Sigmoid colon (tissue), 7 donors: ENCODE results near the gene PRKCA. TPM values are rescaled to one million over a fixed set of nuclear protein-coding genes. Genes with fewer than 3 reads are reported as not detected.

Experiments
- DNase-seq: peaks from one replicate; pipeline ENCODE4 v3.0.0-alpha.2; 2019
- H3K27ac ChIP-seq, 4 donors: fragments of 200-600 bp; sonication (generic); one replicate each; pipeline ENCODE4 v1.5.1; 2016 to 2019; ENCODE audit warnings: mild to moderate bottlenecking in 1 of 4
- H3K27me3 ChIP-seq, 3 donors: fragments of 200-600 bp; sonication (generic); one replicate each; pipeline ENCODE4 v1.5.1; 2019; ENCODE audit warnings: mild to moderate bottlenecking in 1 of 3
- H3K36me3 ChIP-seq, 4 donors: fragments of 200-600 bp; sonication (generic); one replicate each; pipeline ENCODE4 v1.5.1; 2016 to 2019
- H3K4me1 ChIP-seq, 4 donors: fragments of 200-600 bp; sonication (generic); one replicate each; pipeline ENCODE4 v1.5.1; 2017 to 2019
- H3K4me3 ChIP-seq, 4 donors: fragments of 200-600 bp; sonication (generic); one replicate each; pipeline ENCODE4 v1.5.1; 2017 to 2019; ENCODE audit warnings: mild to moderate bottlenecking in 2 of 4, moderate library complexity in 1 of 4
- H3K9me3 ChIP-seq, 4 donors: fragments of 200-600 bp in 3 of 4; sonication (generic) in 3 of 4; one replicate each; pipeline versions ENCODE4 v1.5.1 to v1.6.1; 2013 to 2019
- CTCF ChIP-seq, 4 experiments: fragments of 450-650 bp in 3 of 4; fragments of 200-600 bp in 1 of 4; IDR thresholded peaks; one replicate each; pipeline ENCODE4 v1.5.1; 2016 to 2019; ENCODE audit warnings: antibody characterized with exemption in 4 of 4, mild to moderate bottlenecking in 3 of 4, moderate library complexity in 2 of 4
- EP300 ChIP-seq, 4 donors: sonication (generic); formaldehyde crosslinking; IDR thresholded peaks; one replicate each; pipeline ENCODE4 v1.6.1; 2017; ENCODE audit warnings: antibody characterized with exemption in 4 of 4
- POLR2A ChIP-seq, 2 donors: fragments of 450-650 bp; IDR thresholded peaks; one replicate each; pipeline ENCODE4 v1.6.1; 2016; ENCODE audit warnings: antibody characterized with exemption in 2 of 2, mild to moderate bottlenecking in 2 of 2, moderate library complexity in 2 of 2
- POLR2AphosphoS5 ChIP-seq, 4 donors: sonication (generic); formaldehyde crosslinking; IDR thresholded peaks; one replicate each; pipeline ENCODE4 v1.6.1; 2017; ENCODE audit warnings: antibody characterized with exemption in 4 of 4
- WGBS, 2 donors: extraction: QIAGEN DNeasy Blood & Tissue Kit; methylation state at CpG; one replicate each; pipeline ENCODE4 v1.1.7; 2013; 5-methylcytosine and 5-hydroxymethylcytosine counted together
- intact Hi-C: fragments of 100-400 bp; cut with DNase I; formaldehyde crosslinking; loops from one replicate; pipeline ENCODE4 v1.15.1; 2023
- polyA plus RNA-seq, 3 donors: library from polyadenylated mRNA; stranded (reverse); fragments of 200-250 nt; gene quantifications; one replicate each; pipeline ENCODE4 v1.2.3, GENCODE V29; 2013
- total RNA-seq, 4 donors: library from RNA; depleted of rRNA; stranded (reverse); fragments of >200 nt; gene quantifications; one replicate each; pipeline ENCODE4 v1.1.0, GENCODE V29; 2016
- donor health status: healthy with polysubstance abuse.
- donor health status: Bipolar disorder and iron deficiency.
- donor health status: healthy.

Gene PRKCA
- total and polyA plus RNA-seq, 7 donors, result 6.6 to 58.4 (median 42.6) TPM

DNA sequence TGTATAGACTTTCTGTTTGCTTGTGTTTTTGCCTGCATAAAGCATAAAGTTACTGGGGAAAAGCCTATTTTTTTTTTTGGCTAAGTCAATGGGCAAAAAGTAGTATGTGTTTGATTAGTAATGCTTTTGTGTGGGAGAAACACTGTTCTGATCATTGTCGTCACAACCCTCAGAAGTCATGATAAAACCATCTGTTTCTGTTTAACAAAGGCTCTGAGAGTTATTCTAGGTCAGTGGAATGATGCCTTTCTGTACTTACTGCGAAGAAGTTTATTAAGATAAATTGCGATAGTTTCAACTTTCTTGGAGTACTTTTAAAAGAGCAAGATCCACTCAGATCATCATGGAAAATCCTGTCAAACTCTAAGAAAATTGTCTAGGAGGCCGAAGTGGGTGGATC is 80.9 kb downstream of the PRKCA start:
- TF ChIP-seq POLR2AphosphoS5 (IDR thresholded peaks at IDR 0.05) (peak in 1 of 4 donors; percentile 10), EP300 (IDR thresholded peaks at IDR 0.05) (no peak), CTCF (IDR thresholded peaks at IDR 0.05) (no peak), POLR2A (IDR thresholded peaks at IDR 0.05) (no peak)
- H3K4me1 ChIP-seq, result peaks cover 0 to 36% (median 28%) of the 10 kb centered on the region in 4 donors
- H3K4me3 ChIP-seq, result no peak overlapping the region
- no peaks in the 10 kb centered on the region for H3K36me3 ChIP-seq
- H3K27me3 ChIP-seq, result no peaks in the 10 kb centered on the region
- WGBS, 2 donors, result 76 to 89% methylated on average over 4 of the region's 4 CpGs
- H3K9me3 ChIP-seq, result no peaks in the 10 kb centered on the region
- no peak overlapping the region for H3K27ac ChIP-seq
- no peak for DNase-seq
- intact Hi-C loops, result no loop called here

DNA sequence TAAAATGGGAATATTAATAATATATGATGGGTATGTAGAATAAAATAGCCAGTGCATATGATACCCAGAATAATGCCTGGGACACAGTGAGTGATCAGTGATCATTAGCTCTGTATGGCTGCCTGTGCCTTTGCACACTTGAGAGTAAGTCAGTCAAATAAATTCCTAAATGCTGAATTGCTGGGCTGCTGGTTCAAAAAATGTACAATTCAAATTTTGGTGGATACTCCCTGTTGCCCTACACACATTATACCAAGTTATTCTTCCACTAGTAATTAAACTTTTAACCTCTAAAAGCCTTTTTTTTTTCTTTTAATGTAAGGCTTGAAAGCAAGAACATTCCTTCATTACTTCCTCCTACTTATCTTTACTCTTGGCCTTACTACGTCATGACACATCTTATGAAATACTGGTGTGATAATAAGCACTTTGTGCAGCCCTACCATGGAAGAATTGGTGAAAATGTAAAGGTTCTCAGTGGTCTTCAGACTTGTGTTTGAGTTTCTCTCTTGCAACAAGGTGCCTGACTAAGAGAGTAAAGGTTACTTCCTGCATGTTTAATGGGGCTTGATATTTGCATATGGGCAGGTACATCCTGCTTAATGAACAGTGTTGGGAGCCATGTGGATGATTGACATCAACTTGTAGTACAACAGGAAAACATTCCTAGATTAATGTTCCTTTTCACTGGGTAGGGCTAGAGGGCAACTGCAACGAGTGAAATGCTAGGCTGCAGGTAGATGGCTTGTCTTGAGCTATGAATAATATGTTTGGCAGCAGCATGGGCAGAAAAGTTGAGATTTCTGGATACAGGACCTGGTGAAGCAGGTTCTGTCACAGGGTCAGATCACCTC is 84.3 kb downstream of the PRKCA start:
- no peak for DNase-seq
- WGBS, 2 donors, result 7 to 26% methylated on average over 2 of the region's 2 CpGs
- no peak overlapping the region for H3K27ac ChIP-seq
- H3K4me1 ChIP-seq, result peaks cover 0 to 22% (median 12%) of the 10 kb centered on the region in 4 donors
- no peak for TF ChIP-seq CTCF (IDR thresholded peaks at IDR 0.05)
- no peak for TF ChIP-seq POLR2AphosphoS5 (IDR thresholded peaks at IDR 0.05)
- no peak for TF ChIP-seq EP300 (IDR thresholded peaks at IDR 0.05)
- TF ChIP-seq POLR2A (IDR thresholded peaks at IDR 0.05), result no peak
- peaks cover 0 to 11% (median 0%) of the 10 kb centered on the region in 4 donors for H3K36me3 ChIP-seq
- no peak overlapping the region for H3K4me3 ChIP-seq
- intact Hi-C loops, result no loop called here
- H3K9me3 ChIP-seq, result no peaks in the 10 kb centered on the region
- H3K27me3 ChIP-seq, result no peaks in the 10 kb centered on the region

DNA sequence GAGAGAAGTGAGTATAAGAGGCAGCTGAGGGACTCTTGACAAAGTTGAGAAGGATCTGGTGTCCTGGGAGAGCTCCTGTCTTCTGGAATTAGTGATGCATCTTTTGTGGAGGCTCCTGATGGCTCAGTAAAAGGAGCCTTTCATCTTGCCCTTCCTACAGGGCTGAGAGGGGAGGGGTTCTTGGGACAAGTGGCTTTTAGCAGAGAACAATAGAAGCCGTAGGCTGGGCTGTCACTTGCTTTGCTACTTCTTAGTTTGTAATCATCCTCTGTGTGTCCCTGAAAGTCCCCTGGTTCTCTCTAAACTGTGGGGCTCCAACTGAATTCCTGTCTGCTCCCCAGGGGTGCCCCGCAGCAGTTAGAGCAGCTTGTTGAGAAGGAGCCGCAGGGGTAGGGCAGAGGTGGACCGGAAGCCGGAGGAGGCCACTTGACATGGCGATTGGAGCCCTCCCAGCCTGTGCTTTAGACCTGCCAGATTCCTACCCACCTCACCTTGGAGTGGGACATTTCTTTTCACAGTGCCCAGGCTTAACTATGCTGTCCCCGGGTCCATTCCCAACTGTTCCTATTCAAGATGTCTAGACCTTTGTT is 85.1 kb downstream of the PRKCA start:
- TF ChIP-seq POLR2A (IDR thresholded peaks at IDR 0.05), result no peak
- TF ChIP-seq CTCF (IDR thresholded peaks at IDR 0.05), result no peak
- TF ChIP-seq EP300 (IDR thresholded peaks at IDR 0.05), result no peak
- no peak for TF ChIP-seq POLR2AphosphoS5 (IDR thresholded peaks at IDR 0.05)
- intact Hi-C loops, result no loop called here
- Histone ChIP-seq H3K27me3 (no peaks in the 10 kb centered on the region), H3K27ac (no peak overlapping the region), H3K4me1 (peaks cover 0 to 14% (median 10%) of the 10 kb centered on the region in 4 donors), H3K9me3 (no peaks in the 10 kb centered on the region), H3K36me3 (peaks cover 0 to 11% (median 0%) of the 10 kb centered on the region in 4 donors), H3K4me3 (no peak overlapping the region)
- DNase-seq, result no peak
- WGBS, 2 donors, result 81 to 83% methylated on average over 7 of the region's 7 CpGs

GRCh38 chr17:66392783-66393437 is 90.5 kb downstream of the PRKCA start:
- DNase-seq, result no peak
- intact Hi-C loops, result no loop called here
- no peaks in the 10 kb centered on the region for H3K9me3 ChIP-seq
- H3K27ac ChIP-seq, result no peak overlapping the region
- no peaks in the 10 kb centered on the region for H3K27me3 ChIP-seq
- peaks cover 0 to 11% (median 0%) of the 10 kb centered on the region in 4 donors for H3K36me3 ChIP-seq
- peaks cover 0 to 14% (median 9%) of the 10 kb centered on the region in 4 donors for H3K4me1 ChIP-seq
- WGBS, 2 donors, result 92 to 93% methylated on average over 7 of the region's 7 CpGs
- no peak overlapping the region for H3K4me3 ChIP-seq
- TF ChIP-seq CTCF (IDR thresholded peaks at IDR 0.05) (no peak), EP300 (IDR thresholded peaks at IDR 0.05) (no peak), POLR2AphosphoS5 (IDR thresholded peaks at IDR 0.05) (no peak), POLR2A (IDR thresholded peaks at IDR 0.05) (no peak)
